Testis (tissue), 3 donors: Measurements from ENCODE around the gene LGR5. TPM values are rescaled to one million over a fixed set of nuclear protein-coding genes. Genes with fewer than 3 reads are reported as not detected.

ENCODE experiments used
- DNase-seq: peaks from one replicate; pipeline ENCODE4 v3.0.0-alpha.2; 2019
- H3K27ac ChIP-seq, 2 donors: fragments of 200-600 bp; sonication (generic); one replicate each; pipeline ENCODE4 v1.5.1; 2019
- H3K27me3 ChIP-seq: fragments of 200-600 bp; sonication (generic); one replicate; pipeline ENCODE4 v1.5.1; 2019
- H3K36me3 ChIP-seq: fragments of 200-600 bp; sonication (generic); one replicate; pipeline ENCODE4 v1.5.1; 2017; ENCODE audit warnings: low read depth; ENCODE audit errors: missing control alignments
- H3K4me1 ChIP-seq: fragments of 200-600 bp; sonication (generic); one replicate; pipeline ENCODE4 v1.5.1; 2019
- H3K4me3 ChIP-seq, 2 donors: fragments of 200-600 bp; sonication (generic); one replicate each; pipeline ENCODE4 v1.5.1; 2017 to 2019
- H3K9me3 ChIP-seq: fragments of 200-600 bp; sonication (generic); one replicate; pipeline ENCODE4 v1.5.1; 2017
- POLR2A ChIP-seq: fragments of 450-650 bp; IDR thresholded peaks from one replicate; pipeline ENCODE4 v1.6.1; 2017; ENCODE audit warnings: antibody characterized with exemption, mild to moderate bottlenecking, moderate library complexity
- WGBS, 2 donors: methylation state at CpG; one replicate each; pipeline ENCODE4 v1.1.5; 2018; 5-methylcytosine and 5-hydroxymethylcytosine counted together
- intact Hi-C: fragments of 100-400 bp; cut with DNase I; formaldehyde crosslinking; loops from one replicate; pipeline ENCODE4 v1.15.1; 2023; ENCODE audit warnings: low total_unique reads
- polyA plus RNA-seq: library from polyadenylated mRNA; stranded (reverse); fragments of 350-450 nt; fragmentation: Illumina TruSeq; extraction: RNeasy Lipid Tissue Mini Kit (QIAGEN cat#74804); gene quantifications from one replicate; pipeline ENCODE4 v1.2.3, GENCODE V29; 2014; ENCODE audit warnings: low read depth, low replicate concordance; ENCODE audit not compliant: insufficient read depth
- total RNA-seq, 2 donors: library from RNA; depleted of rRNA; stranded (reverse); fragments of >200 nt; gene quantifications; one replicate each; pipeline ENCODE4 v1.2.3, GENCODE V29; 2016
- TF ChIP-seq, protein P1 (sequence below), 3 experiments: fragments of 450-650 bp in 2 of 3; fragments of 200-600 bp in 1 of 3; sonication (generic) in 1 of 3; IDR thresholded peaks; one replicate each; pipeline ENCODE4 v1.5.1; 2016 to 2019; ENCODE audit warnings: antibody characterized with exemption in 3 of 3, mild to moderate bottlenecking in 2 of 3, moderate library complexity in 1 of 3

Gene LGR5
- total and polyA plus RNA-seq, 3 donors from 2014 or later: 0.25 to 0.39 (median 0.31) TPM

DNA sequence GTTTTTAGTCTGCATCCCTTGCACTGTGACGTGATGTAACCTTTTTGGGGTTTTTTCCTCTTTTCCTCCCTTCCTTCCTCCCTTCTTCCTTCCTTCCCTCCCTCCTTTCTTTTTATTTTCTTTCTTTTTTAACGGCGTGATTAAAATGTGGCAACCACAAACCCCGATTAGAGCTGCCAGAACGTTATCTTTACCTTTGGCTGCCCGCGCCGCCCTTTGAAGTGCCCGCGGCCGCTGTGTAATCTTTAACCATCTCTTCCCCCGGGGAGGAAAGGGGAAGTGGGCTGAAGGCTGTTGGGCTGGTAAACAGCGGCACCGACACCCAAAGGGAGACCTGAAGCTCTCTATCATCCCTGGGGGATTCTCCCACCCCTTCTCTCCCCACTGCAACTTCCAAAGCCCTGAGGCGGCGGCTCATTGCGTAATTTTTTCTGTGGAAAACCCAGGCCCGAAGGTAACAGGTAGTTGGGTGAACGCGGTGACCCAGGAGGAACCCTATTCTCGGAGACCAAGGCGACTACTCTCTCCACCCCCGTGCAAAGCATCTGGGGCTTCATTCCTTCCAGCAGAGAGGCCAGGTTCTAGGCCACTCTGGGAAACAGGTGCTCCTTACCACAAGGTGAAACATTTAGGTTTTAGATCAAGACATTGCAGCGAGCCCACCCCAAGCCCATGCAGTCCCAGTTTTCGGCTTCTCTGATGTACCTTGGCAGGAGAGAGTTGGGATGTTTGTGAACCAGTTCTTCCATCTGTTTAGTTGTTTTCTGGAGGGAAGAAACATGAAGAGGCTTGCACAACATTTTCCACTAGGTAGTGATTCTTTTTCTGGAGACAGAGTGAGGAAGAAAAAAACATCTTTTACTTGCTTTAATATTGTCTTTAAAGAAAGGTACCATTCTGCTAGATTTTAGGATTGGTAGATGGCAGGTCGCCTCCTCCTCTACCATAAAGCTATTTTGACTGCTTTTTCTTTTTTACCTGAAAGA is 1.5 kb downstream of the LGR5 start:
- intact Hi-C loops: no loop called here
- 15 to 17% methylated on average over 23 to 26 of the region's 26 CpGs for WGBS, 2 donors
- no peaks in the 10 kb centered on the region for H3K36me3 ChIP-seq
- no peaks in the 10 kb centered on the region for H3K27me3 ChIP-seq
- H3K27ac ChIP-seq: no peak overlapping the region
- no peak for DNase-seq
- H3K4me1 ChIP-seq: peaks cover 7% of the 10 kb centered on the region
- no peaks in the 10 kb centered on the region for H3K9me3 ChIP-seq
- TF ChIP-seq POLR2A: no peak
- TF ChIP-seq, protein P1, sequence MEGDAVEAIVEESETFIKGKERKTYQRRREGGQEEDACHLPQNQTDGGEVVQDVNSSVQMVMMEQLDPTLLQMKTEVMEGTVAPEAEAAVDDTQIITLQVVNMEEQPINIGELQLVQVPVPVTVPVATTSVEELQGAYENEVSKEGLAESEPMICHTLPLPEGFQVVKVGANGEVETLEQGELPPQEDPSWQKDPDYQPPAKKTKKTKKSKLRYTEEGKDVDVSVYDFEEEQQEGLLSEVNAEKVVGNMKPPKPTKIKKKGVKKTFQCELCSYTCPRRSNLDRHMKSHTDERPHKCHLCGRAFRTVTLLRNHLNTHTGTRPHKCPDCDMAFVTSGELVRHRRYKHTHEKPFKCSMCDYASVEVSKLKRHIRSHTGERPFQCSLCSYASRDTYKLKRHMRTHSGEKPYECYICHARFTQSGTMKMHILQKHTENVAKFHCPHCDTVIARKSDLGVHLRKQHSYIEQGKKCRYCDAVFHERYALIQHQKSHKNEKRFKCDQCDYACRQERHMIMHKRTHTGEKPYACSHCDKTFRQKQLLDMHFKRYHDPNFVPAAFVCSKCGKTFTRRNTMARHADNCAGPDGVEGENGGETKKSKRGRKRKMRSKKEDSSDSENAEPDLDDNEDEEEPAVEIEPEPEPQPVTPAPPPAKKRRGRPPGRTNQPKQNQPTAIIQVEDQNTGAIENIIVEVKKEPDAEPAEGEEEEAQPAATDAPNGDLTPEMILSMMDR (IDR thresholded peaks at IDR 0.05): no peak
- H3K4me3 ChIP-seq: peak overlapping the region in 1 of 2 donors; percentile 55

DNA sequence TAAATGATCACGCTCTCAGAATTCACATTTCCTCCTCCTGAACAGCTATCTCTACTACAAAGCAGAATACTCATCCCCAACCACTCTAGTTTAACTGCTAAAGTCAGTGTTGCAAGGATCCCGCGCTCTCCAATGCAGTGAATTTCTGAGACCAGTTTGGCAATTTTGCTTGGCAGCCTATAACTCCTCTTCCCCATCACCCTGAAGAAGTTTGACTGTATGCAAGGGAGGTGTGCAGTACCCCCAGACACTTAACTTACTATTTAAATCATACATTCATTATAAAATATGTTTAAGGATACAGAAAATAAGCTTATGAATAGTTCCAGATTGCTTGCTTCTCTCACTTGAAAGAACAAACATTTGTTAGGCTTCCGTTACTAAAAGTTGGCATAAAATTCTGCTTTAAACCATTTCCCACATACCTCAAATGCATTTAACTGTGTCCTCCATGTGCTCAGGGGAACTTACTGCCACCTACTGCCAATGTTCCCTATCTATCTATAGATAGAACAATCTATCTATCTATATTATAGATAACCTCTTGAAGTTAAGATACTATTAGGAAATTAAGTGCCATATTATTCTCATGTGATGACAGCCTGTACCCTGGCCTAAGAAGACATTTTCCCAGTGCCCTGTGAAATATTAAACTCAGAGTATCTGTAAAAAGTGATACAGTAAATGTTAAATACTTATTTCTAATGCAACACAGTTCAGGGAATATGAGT is 2.4 kb downstream of the LGR5 start:
- Histone ChIP-seq H3K27ac (no peak overlapping the region), H3K4me3 (no peak overlapping the region), H3K9me3 (no peaks in the 10 kb centered on the region), H3K27me3 (no peaks in the 10 kb centered on the region), H3K4me1 (peaks cover 7% of the 10 kb centered on the region), H3K36me3 (no peaks in the 10 kb centered on the region)
- DNase-seq: no peak
- 79 to 82% methylated on average over 4 of the region's 4 CpGs for whole genome bisulfite sequencing, 2 donors
- intact Hi-C loops: no loop called here
- TF ChIP-seq, protein P1 (IDR thresholded peaks at IDR 0.05): no peak
- TF ChIP-seq POLR2A: no peak

DNA sequence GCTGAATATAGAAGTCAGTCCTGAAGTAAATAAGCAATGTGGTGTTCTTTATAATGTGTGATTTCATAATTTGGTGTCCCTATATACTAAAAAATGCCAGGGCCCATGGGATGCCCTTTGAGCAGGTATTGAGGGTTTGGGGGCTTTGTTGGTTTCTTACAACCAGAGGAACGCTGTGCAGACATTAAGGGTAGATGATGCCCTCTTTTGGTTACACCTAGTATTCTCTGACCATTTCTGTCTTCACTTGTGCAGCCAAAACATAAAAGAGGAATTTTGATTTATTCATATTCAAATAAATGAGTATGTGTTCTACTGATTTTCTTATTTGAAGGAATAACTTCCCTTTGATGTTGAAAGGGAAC is 3.0 kb downstream of the LGR5 start:
- intact Hi-C loops: no loop called here
- Histone ChIP-seq H3K4me1 (peaks cover 7% of the 10 kb centered on the region), H3K27me3 (no peaks in the 10 kb centered on the region), H3K36me3 (no peaks in the 10 kb centered on the region), H3K4me3 (no peak overlapping the region), H3K27ac (no peak overlapping the region), H3K9me3 (no peaks in the 10 kb centered on the region)
- DNase-seq: no peak
- 95 to 96% methylated on average over 1 of the region's 1 CpG for WGBS, 2 donors
- TF ChIP-seq, protein P1 (IDR thresholded peaks at IDR 0.05): no peak
- TF ChIP-seq POLR2A: no peak

DNA sequence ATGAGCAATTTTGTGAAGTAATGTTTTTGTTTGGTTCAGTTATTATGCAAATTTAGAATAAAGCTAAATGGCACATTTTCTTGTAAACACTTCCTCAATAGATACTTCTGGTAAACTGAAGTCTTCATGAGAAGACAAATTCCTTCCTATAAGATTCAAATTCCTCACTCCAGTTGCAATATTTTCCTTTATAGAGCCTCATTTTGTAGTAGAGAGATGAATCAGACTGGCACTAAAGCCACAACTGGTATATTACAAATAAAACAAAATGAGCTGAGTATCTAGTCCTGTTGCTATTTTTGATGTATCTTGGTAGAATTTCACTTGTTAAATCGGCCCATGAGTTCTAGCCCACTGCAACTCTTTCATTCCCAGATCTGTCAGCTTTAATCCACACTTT is 5.5 kb downstream of the LGR5 start:
- no peak for DNase-seq
- 64 to 78% methylated on average over 1 of the region's 1 CpG for WGBS, 2 donors
- intact Hi-C loops: no loop called here
- H3K27me3 ChIP-seq: no peaks in the 10 kb centered on the region
- no peaks in the 10 kb centered on the region for H3K4me1 ChIP-seq
- no peaks in the 10 kb centered on the region for H3K36me3 ChIP-seq
- no peak overlapping the region for H3K4me3 ChIP-seq
- H3K27ac ChIP-seq: no peak overlapping the region
- no peak for TF ChIP-seq POLR2A
- TF ChIP-seq, protein P1 (IDR thresholded peaks at IDR 0.05): no peak
- H3K9me3 ChIP-seq: no peaks in the 10 kb centered on the region
